ENCODE data around the gene ATG10. TPM values are rescaled to one million over a fixed set of nuclear protein-coding genes. Genes with fewer than 3 reads are reported as not detected.
"Not testable (repeated sequence)": the region's sequence is repeated elsewhere in the genome, so short reads cannot be mapped to it uniquely, and the experiment has no call there.

Gene ATG10
- total RNA-seq, 2 donors from 2014 or later, result 3.2 to 16.7 TPM

DNA sequence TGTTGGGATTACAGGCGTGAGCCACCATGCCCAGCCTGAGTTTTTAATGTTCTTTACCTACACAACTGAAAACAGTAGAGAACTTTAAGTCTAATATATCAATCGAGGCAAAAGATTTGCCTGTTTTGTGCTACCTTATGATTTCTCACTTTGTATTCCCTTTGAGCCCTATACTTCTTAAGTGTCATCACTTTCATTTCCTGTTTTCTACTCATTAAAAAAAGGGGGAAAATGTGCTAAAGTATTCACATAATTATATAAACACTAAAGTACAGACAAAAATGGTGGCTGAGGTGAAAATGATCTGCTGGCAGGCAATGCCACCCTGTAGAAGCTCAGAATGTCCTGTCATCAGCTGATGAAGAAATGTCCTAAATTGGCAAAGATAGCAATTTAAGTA is 23.6 kb downstream of the ATG10 start:
- intact Hi-C loops (cut with DNase I), result no loop called here
- WGBS, result 97% methylated on average over 2 of the region's 2 CpGs

DNA sequence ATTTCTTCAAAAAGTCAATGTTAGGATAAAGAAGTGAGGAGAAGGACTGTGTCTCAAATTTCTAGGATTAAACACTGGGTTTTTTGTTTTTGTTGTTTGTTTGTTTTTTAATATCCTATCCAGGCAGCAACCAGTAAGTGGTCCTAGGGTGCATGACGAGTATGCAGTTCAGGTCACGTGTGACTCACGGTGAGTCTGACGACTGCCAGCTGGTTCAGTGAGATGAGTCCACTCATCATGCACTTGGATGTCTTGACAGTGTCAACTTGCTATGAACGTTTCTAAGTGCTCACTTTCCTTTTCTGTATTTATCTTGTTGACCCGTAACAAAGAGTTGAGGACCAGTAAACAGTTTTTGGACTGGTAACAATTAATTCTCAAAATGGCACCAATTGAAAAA is 32.7 kb downstream of the ATG10 start:
- Histone ChIP-seq H3K36me3 (no peaks in the 10 kb centered on the region), H3K27ac (no peak overlapping the region), H3K27me3 (replicated peaks; ENCODE audit: insufficient read depth) (no peaks in the 10 kb centered on the region), H3K4me1 (replicated peaks) (no peaks in the 10 kb centered on the region), H3K9me3 (no peaks in the 10 kb centered on the region), H3K4me3 (no peak overlapping the region)
- DNase-seq (ENCODE audit: low spot score), result no peak
- 89% methylated on average over 6 of the region's 6 CpGs for WGBS
- intact Hi-C loops (cut with DNase I), result no loop called here
- TF ChIP-seq POLR2A (IDR thresholded peaks at IDR 0.05) (no peak), POLR2AphosphoS5 (IDR thresholded peaks at IDR 0.05) (no peak)
- TF ChIP-seq, protein P1, sequence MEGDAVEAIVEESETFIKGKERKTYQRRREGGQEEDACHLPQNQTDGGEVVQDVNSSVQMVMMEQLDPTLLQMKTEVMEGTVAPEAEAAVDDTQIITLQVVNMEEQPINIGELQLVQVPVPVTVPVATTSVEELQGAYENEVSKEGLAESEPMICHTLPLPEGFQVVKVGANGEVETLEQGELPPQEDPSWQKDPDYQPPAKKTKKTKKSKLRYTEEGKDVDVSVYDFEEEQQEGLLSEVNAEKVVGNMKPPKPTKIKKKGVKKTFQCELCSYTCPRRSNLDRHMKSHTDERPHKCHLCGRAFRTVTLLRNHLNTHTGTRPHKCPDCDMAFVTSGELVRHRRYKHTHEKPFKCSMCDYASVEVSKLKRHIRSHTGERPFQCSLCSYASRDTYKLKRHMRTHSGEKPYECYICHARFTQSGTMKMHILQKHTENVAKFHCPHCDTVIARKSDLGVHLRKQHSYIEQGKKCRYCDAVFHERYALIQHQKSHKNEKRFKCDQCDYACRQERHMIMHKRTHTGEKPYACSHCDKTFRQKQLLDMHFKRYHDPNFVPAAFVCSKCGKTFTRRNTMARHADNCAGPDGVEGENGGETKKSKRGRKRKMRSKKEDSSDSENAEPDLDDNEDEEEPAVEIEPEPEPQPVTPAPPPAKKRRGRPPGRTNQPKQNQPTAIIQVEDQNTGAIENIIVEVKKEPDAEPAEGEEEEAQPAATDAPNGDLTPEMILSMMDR (IDR thresholded peaks at IDR 0.05), result no peak

More for the DNA sequence above, 23.6 kb downstream of the ATG10 start:
- no peaks in the 10 kb centered on the region for H3K9me3 ChIP-seq
- no peaks in the 10 kb centered on the region for H3K4me1 ChIP-seq (replicated peaks)
- no peaks in the 10 kb centered on the region for H3K36me3 ChIP-seq
- no peak overlapping the region for H3K4me3 ChIP-seq
- no peak overlapping the region for H3K27ac ChIP-seq
- no peaks in the 10 kb centered on the region for H3K27me3 ChIP-seq (replicated peaks; ENCODE audit: insufficient read depth)
- no peak for TF ChIP-seq POLR2AphosphoS5 (IDR thresholded peaks at IDR 0.05)
- DNase-seq (ENCODE audit: low spot score), result no peak

DNA sequence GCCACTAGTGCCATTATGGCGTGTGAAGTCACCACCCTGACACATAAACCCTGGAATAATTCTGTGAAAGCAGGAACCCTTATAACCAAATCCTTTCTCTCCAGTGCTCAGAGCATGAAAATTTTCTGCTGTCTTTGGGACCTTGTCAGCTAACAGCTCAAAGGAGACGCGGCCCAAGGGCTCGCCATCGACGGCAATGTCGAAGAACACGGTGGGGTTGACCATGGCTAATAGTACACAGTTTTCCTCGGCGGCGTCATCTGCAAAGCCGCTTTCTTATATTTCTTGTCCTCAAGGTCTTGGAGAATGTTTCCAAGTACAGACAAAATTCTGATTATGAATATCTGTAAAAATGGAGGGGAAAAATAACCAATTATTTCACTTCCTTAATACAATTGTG is 38.0 kb downstream of the ATG10 start:
- H3K4me3 ChIP-seq; DNase-seq (ENCODE audit: low spot score); H3K9me3 ChIP-seq; H3K27me3 ChIP-seq (replicated peaks; ENCODE audit: insufficient read depth); intact Hi-C loops (cut with DNase I); H3K27ac ChIP-seq; H3K4me1 ChIP-seq (replicated peaks); H3K36me3 ChIP-seq: not testable (repeated sequence)
- WGBS, result 98% methylated on average over 12 of the region's 12 CpGs

DNA sequence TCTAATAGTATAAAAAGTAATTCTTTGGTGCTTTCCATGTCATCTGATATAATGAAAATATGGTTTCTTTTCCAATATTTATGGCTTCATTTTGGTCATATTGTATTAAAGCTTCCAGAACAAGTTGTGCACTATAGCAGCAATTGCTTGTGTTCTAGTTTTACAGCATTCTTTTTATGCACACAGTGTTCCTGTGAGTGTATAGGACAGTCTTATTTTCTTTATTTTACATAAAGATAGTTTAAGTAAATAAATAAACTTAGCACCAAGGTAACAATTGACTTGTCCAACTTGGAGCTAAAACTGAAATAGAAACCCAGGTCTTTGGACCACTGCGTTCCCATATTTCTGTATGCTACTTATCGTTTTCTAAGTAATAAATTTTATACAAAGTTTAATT is 38.9 kb downstream of the ATG10 start:
- Histone ChIP-seq H3K9me3 (no peaks in the 10 kb centered on the region), H3K36me3 (no peaks in the 10 kb centered on the region), H3K27me3 (replicated peaks; ENCODE audit: insufficient read depth) (no peaks in the 10 kb centered on the region), H3K4me1 (replicated peaks) (peaks cover 2% of the 10 kb centered on the region), H3K4me3 (no peak overlapping the region), H3K27ac (peak overlapping the region; percentile 2 to 23)
- 51% methylated on average over 2 of the region's 2 CpGs for WGBS
- TF ChIP-seq POLR2A (IDR thresholded peaks at IDR 0.05) (no peak), POLR2AphosphoS5 (IDR thresholded peaks at IDR 0.05) (peak; percentile 58)
- intact Hi-C loops (cut with DNase I), result no loop called here
- DNase-seq (ENCODE audit: low spot score), result no peak

DNA sequence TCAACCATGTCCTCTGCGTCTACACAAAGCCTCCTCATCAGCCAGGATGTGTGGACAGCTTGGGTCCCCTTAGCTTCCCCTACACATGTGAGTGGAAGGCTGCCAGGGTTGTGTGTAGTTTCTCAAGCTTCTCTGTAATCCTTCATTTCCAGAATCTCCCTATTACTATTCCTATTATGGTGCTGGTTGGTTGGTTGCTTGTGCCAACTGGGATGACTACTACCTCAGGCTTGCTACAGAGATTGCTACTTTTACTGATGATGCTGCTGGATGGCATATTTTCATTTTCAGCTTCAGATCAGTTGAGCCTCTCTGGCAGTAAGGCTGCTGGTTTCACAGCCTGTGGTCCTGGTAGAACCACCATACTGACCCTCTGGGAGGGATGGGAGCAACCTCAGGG is 39.9 kb downstream of the ATG10 start:
- Histone ChIP-seq H3K27me3 (replicated peaks; ENCODE audit: insufficient read depth) (no peaks in the 10 kb centered on the region), H3K4me3 (no peak overlapping the region), H3K36me3 (no peaks in the 10 kb centered on the region), H3K27ac (peak overlapping the region in 1 of 2 donors; percentile 23), H3K9me3 (no peaks in the 10 kb centered on the region), H3K4me1 (replicated peaks) (peaks cover 2% of the 10 kb centered on the region)
- TF ChIP-seq POLR2A (IDR thresholded peaks at IDR 0.05) (no peak), POLR2AphosphoS5 (IDR thresholded peaks at IDR 0.05) (no peak)
- TF ChIP-seq, protein P1 (IDR thresholded peaks at IDR 0.05), result no peak
- 95% methylated on average over 1 of the region's 1 CpG for WGBS
- DNase-seq (ENCODE audit: low spot score), result no peak
- intact Hi-C loops (cut with DNase I), result no loop called here

DNA sequence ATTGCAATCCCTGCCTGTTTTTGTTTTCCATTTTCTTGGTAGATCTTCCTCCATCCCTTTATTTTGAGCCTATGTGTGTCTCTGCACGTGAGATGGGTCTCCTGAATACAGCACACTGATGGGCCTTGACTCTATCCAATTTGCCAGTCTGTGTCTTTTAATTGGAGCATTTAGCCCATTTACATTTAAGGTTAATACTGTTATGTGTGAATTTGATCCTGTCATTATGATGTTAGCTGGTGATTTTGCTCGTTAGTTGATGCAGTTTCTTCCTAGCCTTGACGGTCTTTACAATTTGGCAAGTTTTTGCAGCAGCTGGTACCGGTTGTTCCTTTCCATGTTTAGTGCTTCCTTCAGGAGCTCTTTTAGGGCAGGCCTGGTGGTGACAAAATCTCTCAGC is 42.8 kb downstream of the ATG10 start:
- H3K27me3 ChIP-seq (replicated peaks; ENCODE audit: insufficient read depth); H3K36me3 ChIP-seq; intact Hi-C loops (cut with DNase I); H3K4me1 ChIP-seq (replicated peaks); H3K4me3 ChIP-seq; H3K27ac ChIP-seq; DNase-seq (ENCODE audit: low spot score); H3K9me3 ChIP-seq: not testable (repeated sequence)
- 97% methylated on average over 4 of the region's 4 CpGs for WGBS

DNA sequence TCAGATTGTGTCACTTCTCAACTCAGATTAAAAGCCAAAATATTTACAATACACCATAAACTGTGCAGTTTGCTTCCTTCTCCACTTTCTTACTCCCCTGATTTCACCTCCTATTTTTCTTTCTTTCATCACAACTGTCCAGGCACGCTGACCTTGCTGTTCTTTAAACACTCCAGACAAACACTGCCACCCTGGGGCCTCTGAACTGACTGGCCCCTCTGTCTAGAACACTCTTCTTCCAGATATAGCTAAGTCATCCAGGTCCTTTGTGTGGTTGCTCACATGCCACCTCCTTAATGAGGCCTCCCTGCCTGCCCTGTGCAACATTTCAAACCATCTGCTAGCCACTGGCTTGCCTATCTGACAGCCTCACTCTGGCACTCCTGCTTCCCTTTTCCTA is 46.6 kb downstream of the ATG10 start:
- no peaks in the 10 kb centered on the region for H3K4me1 ChIP-seq (replicated peaks)
- 70% methylated on average over 1 of the region's 1 CpG for WGBS
- no peak overlapping the region for H3K4me3 ChIP-seq
- H3K36me3 ChIP-seq, result no peaks in the 10 kb centered on the region
- DNase-seq (ENCODE audit: low spot score), result no peak
- TF ChIP-seq, protein P1 (IDR thresholded peaks at IDR 0.05), result no peak
- no peak for TF ChIP-seq POLR2A (IDR thresholded peaks at IDR 0.05)
- TF ChIP-seq POLR2AphosphoS5 (IDR thresholded peaks at IDR 0.05), result no peak
- no peak overlapping the region for H3K27ac ChIP-seq
- H3K27me3 ChIP-seq (replicated peaks; ENCODE audit: insufficient read depth), result no peaks in the 10 kb centered on the region
- H3K9me3 ChIP-seq, result no peaks in the 10 kb centered on the region
- intact Hi-C loops (cut with DNase I), result no loop called here

All from prostate gland (tissue), 2 donors.